Retinal pigment epithelial cell (primary cell): ENCODE results near the gene ZC3H12C.

Experiments
- DNase-seq: peaks from one replicate; pipeline ENCODE4 v3.0.0-alpha.2; 2010; ENCODE audit warnings: low read depth
- H3K4me3 ChIP-seq: 2 replicates; pipeline ENCODE4 v1.5.1; 2011; ENCODE audit warnings: mild to moderate bottlenecking, low read length, control low read depth, moderate library complexity
- TF ChIP-seq, protein P1 (sequence below): conservative IDR thresholded peaks from 2 replicates; pipeline ENCODE4 v1.5.1; 2011; ENCODE audit warnings: low read depth, low read length, control low read depth, inconsistent platforms

The ZC3H12C gene

DNA sequence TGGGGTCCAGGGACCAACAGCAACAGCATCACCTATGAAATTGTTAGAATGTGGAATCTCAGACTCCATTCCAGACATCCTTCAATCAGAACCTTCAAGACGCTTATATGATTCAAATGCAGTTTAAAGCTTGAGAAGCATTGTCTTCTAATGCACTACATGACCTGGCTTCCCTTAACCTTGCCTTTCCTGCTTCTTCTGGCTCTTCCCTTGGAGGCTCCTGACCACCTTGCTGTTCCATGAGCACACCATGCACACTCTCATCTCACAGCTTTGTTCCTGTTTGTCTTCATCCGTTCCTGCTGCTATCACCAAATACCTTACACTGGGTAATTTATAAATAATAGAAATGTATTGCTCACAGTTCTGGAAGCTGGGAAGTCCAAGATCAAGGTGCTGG lies 26.1 kb downstream of the ZC3H12C start:
- TF ChIP-seq, protein P1, sequence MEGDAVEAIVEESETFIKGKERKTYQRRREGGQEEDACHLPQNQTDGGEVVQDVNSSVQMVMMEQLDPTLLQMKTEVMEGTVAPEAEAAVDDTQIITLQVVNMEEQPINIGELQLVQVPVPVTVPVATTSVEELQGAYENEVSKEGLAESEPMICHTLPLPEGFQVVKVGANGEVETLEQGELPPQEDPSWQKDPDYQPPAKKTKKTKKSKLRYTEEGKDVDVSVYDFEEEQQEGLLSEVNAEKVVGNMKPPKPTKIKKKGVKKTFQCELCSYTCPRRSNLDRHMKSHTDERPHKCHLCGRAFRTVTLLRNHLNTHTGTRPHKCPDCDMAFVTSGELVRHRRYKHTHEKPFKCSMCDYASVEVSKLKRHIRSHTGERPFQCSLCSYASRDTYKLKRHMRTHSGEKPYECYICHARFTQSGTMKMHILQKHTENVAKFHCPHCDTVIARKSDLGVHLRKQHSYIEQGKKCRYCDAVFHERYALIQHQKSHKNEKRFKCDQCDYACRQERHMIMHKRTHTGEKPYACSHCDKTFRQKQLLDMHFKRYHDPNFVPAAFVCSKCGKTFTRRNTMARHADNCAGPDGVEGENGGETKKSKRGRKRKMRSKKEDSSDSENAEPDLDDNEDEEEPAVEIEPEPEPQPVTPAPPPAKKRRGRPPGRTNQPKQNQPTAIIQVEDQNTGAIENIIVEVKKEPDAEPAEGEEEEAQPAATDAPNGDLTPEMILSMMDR = no peak
- peak overlapping the region; percentile 64 for H3K4me3 ChIP-seq
- DNase-seq = no peak

DNA sequence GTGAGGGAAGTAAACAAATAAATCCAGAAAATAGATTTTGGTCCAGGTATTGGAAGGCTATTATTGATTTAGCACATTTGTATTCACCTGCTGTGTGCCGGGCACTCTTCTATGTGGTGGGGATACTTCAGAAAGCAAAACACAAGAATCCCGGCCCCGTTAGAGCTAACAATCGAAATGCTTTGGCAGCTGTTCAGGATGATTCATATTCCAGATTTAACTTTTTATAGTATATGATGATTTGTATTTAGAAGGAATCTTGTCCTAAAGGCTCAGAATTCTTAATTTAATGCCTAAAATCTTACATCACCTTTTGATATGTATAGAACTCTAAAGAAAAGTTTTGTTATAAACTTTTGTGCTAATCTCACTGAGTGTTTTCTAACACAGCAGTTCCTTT lies 28.0 kb downstream of the ZC3H12C start:
- peak; percentile 38 for DNase-seq
- TF ChIP-seq, protein P1 = no peak
- no peak overlapping the region for H3K4me3 ChIP-seq

DNA sequence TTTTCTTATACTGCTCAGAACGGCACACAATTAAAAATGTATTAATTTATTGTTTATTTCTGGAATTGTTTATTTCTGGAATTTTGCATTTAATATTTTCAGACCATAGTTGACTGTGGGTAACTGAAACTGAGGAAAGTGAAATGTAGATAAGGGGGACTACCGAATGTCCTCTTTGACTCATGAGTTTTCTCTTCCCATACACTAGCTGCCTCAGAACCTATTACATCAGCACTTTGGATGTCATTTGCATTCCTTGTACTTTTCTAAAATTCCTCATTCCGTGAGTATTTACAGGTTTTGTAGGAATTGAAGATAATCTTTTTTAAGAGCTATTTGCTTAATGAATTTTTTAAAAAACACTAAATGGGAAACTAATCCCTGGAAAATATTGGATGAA lies 29.8 kb downstream of the ZC3H12C start:
- DNase-seq = peak; percentile 70
- TF ChIP-seq, protein P1 = no peak
- no peak overlapping the region for H3K4me3 ChIP-seq

DNA sequence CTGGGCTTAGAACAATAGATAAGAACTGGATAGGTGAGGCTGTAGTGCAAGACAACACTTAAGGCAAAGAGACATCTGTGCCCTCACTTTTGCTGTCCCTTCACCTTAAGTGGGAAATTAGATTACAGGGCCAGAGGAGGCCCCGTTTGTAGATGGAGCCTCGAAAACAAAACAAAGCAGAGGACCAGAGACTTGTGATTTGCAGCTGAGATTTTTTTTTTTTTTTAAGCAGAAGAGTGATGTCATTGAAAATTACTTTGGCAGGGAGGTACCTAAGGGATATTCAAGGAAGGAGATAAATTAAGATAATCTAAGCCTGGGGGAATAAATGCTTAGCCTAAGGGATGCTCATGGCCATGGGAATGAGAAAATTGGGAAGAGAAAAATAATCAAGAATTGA lies 31.4 kb downstream of the ZC3H12C start:
- no peak overlapping the region for H3K4me3 ChIP-seq
- DNase-seq = no peak
- TF ChIP-seq, protein P1 = no peak

DNA sequence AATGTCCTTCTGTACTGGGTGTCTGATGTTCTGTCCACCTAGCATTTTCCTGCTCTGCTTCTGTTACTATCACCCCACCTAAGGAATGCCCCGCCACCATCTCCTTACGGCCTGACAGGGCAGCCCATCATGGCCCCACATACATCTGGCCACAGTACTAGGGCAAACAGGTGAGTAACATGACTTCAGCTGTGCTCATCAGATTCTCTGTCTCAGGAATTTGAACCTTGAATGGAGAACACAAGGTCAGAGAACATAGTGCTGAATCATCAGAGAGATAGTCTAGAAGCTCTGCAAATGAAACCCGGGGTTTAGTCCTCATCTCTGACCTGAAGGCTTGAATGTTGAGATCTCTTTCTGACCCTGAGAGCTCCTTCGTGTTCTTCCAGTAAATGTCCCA lies 32.4 kb downstream of the ZC3H12C start:
- TF ChIP-seq, protein P1 = no peak
- DNase-seq = no peak
- no peak overlapping the region for H3K4me3 ChIP-seq

DNA sequence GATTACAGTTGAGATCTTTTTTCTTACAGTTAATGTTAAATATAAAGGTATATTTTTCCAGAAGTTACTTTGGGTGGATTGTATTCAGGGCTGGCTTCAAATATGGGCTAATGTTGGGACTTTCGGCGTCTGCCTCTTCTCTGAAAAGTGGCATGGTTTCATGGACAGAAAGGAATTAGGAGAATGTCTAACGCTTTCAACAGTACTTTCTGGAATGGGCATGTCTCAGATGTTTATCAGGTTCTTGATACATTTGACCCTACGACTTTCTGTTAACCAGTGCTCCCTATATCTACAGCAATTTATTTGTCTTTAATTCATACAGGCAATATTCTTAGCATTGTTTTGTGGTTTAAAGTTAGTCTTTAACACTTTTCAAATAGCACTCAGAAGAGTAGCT lies 33.7 kb downstream of the ZC3H12C start:
- DNase-seq = no peak
- no peak overlapping the region for H3K4me3 ChIP-seq
- TF ChIP-seq, protein P1 = no peak

DNA sequence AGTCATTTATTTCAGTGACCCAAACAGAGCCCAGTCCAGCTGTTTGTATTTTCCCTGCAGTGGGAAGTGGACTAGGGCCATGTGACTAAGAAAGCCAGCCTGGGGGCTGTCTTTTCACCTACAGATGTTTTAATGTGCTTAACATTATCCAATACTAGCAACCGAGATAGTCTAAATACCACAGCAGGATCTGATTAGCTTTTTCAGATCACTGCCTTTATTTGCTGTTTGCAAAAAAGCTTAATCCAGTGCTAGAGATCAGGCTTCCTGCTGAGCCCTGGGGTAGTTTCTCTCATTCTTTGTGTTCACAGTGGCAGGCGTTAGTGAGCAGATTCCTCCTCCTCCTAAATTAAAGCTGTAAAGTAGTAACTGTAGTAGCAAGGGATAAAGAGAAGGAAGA lies 35.0 kb downstream of the ZC3H12C start:
- peak; percentile 48 for DNase-seq
- no peak overlapping the region for H3K4me3 ChIP-seq
- TF ChIP-seq, protein P1 = no peak
